GM15510 (cell line): ENCODE data around the gene ATP11A.

Experiments
- POLR2A ChIP-seq: IDR thresholded peaks from 3 replicates; pipeline ENCODE4 v1.6.1; 2011; ENCODE audit warnings: borderline replicate concordance; ENCODE audit not compliant: insufficient read length; ENCODE audit errors: extremely low read depth

The ATP11A gene

DNA sequence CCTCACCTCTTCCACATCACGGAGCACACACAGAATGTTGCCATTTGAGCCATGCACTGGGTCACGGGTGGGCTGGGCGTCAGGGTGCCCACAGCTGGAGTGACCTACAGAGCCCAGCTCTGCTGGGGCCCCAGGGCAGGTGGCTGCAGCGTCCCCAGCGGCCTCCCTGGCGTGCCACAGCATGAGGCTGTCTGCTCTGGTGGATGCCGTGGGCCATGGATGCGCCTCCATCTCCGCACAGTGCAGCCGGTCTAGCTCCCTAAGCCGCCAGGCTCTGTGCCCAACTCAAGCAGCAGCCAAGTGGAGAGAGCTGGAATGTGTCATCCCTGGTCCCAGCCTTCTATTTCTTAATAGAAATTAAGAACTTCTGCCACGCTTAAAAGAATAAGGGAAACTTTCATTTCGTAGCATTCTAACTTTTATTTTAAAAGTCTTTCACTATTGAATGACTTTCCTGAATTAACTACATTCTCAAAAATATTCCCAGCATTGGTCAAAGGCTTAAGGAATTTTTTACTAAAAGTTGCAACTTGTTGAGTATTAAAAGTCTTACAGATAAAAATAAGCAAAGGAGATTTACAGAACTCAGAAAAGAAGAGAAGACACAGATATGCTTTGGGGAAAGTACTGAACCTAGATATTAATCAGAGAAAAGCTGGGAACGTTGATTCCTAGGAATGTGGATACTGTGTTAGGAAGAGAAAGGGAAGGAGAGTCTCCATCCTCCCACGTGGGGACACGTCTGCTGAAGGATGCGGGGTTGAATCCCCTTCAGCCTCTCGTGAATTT is 59.3 kb downstream of the ATP11A start:
- TF ChIP-seq POLR2A: no peak

DNA sequence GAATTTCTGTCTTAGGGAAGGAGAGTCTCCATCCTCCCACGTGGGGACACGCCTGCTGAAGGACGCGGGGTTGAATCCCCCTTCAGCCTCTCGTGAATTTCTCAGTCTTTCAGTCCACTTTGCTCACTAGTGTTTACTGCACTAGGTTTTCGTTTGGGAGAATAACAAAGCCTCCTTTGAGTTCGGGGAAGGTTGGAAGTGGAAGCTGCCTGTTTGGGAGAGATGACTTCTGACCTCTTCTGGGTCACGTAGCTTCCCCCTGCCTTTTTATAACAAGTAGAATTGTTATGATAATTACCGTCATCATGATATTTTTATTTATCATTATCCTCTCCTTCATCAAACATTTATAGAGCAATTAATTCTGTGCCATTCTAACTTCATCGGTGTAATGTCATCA is 60.7 kb downstream of the ATP11A start:
- TF ChIP-seq POLR2A: no peak

DNA sequence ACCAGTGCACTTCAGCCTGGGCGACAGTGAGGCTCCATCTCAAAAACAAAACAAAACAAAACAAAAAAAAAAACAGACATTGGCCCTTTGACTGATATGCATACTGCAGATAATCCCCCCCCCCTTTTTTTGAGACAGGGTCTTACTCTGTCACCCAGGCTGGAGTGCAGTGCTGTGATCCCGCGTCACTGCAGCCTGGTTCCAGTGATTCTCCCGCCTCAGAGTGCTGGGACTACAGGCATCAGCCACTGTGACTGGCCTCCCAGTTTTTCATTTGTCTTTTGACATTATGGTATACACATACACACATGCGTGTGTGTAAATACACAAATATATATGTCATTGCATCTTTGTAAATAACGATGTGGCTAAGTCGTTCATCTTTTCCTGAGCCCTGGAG is 61.8 kb downstream of the ATP11A start:
- no peak for TF ChIP-seq POLR2A

DNA sequence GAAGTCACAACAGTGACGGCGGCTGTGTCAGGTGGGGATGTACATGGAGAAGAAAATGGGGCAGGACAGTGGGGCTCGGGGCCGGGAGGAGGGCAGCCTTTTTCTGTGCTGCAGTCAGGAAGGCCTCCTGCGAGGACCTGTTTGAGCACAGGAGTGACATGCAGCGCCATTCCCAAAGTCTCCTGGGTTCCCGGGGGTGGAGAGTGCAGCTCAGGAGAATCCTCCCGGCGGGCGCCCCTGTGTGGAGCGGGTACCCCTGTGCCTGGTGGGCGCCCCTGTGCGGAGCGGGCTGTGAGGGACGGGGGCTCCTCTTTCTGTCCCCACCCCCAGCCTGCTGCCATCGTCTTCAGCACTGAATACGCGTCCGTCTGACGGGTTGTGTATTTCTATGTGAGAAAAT is 62.4 kb downstream of the ATP11A start:
- TF ChIP-seq POLR2A: no peak

- no peak for TF ChIP-seq POLR2A
Measured at GRCh38 chr13:112752711-112753541, 63.1 kb downstream of the ATP11A start.

- no peak for TF ChIP-seq POLR2A
Measured at GRCh38 chr13:112753833-112754232, 64.0 kb downstream of the ATP11A start.

DNA sequence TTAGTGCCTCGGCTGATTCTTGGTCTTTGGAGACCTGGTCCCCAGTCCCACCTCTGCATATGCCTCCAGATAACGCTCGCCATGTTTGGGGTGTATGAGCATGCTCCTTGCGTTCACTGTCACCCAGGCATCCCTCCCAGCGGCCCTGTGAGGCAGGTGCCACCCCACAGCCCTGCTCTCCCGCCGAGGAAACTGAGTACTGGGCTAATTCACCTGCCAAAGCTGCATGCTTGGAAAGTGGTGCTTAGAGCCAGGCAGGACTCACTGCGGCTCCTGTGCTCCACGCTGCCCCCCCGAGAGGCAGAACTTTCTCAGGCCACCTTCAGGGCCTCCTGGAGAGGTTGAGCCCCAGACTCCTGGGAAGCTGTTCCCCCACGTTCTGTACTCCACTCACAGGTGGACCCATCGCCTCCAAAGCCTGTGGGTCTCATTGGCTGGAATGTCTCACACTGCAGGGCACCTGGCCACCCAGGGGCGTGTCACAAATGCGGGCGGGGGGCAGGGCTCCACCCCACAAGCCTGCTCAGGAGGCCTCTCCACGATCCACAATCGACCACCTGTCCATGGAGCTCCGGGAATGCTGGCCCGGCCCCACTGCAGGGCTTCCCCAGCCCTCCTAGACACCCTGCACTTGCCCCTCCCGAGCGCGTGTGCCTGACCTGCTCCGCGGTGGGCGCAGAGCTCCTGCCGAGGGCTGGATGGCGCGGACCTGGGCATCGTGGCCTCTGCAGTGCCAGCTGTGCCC is 64.6 kb downstream of the ATP11A start:
- TF ChIP-seq POLR2A: no peak

DNA sequence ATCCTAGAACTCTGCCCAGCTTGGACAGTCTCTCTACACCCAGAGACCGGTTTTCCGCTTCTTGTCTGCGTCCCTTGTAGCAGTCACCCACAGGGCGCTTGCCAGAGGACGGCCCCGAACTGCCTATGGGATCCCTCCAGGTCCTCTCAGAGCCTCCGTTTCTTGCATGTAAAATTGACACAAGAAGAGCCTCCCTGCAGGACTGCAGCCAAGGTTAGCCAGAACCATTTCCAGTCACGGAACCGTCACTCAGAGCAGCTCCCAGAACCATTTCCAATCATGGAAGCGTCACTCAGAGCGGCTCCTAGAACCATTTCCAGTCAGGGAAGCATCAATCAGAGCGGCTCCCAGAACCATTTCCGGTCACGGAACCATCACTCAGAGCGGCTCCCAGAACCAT is 65.5 kb downstream of the ATP11A start:
- no peak for TF ChIP-seq POLR2A

GRCh38 chr13:112756081-112756480 is 66.2 kb downstream of the ATP11A start:
- TF ChIP-seq POLR2A: no peak

DNA sequence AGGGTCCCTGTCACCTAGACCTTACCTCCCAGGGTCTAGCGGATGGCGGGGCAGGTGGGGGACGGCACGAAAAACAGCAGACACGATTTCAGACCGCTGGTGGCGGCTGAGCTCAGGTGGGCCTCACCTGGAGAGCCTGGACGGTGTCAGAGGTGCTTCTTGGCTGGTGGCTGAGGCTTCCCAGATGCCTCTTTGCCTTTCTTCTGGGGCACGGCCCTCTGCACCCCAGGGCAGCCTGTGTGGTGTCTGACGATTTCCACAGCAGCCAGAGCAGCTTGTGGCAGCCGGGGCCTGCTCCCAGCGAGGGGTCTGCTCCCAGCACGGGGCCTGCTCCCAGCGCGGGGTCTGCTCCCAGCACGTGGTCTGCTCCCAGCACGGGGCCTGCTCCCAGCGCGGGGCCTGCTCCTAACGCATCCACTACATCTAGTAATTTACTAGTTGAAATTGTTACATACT is 66.7 kb downstream of the ATP11A start:
- TF ChIP-seq POLR2A: no peak

DNA sequence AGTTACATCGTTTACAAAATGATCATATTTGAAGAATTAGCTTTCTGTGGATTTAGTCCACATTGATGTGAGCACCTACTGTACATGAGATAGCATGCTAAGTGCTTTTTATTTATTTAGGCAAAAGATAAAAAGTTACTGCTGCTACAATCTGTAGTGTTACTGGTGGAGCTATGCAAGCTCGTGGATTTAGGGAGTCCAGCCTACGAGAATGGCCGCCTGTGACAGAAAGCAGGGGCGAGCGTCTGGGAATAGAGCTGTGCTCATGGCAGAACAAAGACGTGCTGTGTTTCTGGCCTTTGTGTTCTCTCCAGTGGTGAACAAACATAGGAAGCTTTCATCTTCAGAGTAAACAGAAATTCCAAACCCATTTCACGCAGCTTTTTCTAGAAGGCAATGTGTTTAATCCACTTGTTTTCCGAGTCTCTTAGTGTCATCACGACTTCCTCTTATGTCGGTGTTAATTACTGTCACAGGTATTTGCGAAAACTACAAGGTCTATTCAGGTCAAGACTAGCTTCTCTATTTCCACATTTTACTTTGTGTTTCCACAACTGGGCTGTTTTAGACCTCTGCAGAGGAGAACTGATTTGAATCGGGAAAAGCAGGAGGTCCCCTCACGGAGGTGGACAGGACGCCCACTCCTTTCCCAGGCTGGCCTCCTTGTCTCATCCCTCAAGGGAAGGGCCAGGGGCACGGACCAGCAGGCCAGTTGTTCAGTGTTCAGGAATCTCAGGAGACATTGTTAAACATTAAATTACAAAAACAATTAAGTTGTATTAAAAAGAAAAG is 67.3 kb downstream of the ATP11A start:
- no peak for TF ChIP-seq POLR2A

- no peak for TF ChIP-seq POLR2A
Measured at GRCh38 chr13:112757759-112758086, 67.9 kb downstream of the ATP11A start.

DNA sequence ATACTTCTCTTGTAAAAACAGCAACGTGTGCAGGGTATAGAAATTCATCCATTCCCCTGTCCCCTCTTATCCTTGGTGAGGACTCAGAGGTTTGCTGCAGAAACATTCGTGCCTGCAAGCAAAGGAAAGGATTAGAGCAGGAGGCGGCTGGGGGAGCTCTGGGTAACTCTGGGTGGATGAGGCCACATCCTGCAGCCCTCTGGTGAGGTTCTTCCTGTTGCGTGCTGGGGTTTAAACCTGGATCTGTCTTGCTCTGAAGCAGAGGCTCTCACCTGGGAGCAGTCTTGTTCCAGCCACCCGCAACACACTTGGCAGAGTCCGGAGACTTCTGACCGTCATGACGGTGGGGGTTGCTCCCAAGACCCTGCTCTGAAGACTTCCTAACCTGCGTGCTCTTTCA is 69.2 kb downstream of the ATP11A start:
- no peak for TF ChIP-seq POLR2A

- TF ChIP-seq POLR2A: no peak
Measured at GRCh38 chr13:112759827-112760226, 70.0 kb downstream of the ATP11A start.

- TF ChIP-seq POLR2A: no peak
Measured at GRCh38 chr13:112760435-112760834, 70.6 kb downstream of the ATP11A start.

GRCh38 chr13:112760931-112761330 is 71.1 kb downstream of the ATP11A start:
- no peak for TF ChIP-seq POLR2A
